ENCODE data around the gene CDH24.
A peak's percentile ranks its signal among the peaks of the same experiment; 100 is the strongest.

CDH24 gene, protein sequence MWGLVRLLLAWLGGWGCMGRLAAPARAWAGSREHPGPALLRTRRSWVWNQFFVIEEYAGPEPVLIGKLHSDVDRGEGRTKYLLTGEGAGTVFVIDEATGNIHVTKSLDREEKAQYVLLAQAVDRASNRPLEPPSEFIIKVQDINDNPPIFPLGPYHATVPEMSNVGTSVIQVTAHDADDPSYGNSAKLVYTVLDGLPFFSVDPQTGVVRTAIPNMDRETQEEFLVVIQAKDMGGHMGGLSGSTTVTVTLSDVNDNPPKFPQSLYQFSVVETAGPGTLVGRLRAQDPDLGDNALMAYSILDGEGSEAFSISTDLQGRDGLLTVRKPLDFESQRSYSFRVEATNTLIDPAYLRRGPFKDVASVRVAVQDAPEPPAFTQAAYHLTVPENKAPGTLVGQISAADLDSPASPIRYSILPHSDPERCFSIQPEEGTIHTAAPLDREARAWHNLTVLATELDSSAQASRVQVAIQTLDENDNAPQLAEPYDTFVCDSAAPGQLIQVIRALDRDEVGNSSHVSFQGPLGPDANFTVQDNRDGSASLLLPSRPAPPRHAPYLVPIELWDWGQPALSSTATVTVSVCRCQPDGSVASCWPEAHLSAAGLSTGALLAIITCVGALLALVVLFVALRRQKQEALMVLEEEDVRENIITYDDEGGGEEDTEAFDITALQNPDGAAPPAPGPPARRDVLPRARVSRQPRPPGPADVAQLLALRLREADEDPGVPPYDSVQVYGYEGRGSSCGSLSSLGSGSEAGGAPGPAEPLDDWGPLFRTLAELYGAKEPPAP

DNA sequence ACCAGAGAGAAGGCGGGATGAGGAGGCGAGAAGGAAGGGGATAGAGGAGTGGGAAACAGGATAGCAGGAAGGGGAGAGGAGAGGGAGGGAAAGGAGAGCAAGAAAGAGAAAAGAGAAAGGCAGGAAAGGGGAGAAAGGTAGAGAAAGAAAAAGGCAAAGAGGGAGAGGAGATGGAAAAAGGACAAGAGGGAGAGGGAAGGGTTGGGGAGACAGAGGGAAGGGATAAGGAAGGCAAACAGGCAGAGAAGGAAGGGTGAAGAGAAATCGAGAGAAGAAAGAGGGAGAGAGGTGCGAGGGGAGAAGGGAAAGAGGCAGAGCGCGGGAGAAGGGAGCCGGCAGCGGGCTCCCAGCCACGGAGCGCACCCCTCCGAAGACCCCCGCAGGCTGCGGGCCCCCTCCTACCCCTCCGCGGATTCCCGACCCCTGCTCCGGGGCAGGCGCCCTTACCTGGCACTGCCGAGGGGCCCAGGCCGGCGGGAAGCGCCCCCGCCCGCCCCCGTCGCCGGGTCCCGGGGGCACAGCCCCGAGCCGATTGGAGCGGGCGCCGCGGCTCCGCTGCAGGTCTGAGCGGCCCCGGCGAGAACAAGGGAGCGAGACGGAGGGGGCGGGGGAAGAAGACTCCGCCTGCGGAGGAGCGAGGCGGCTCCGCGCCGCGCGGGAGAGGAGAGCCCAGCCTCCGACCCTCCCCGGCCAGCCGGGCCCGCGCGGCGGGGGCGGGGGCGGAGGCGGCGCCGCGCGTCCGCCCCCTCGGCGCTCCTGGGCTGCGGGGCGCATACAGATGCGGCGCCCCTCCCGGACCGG is at the start of gene CDH24:
TSS of gene CDH24 (minus strand) at position 565 of the 801 bp plus-strand sequence. CDS start 1,787 bp downstream, outside the sequence.
- no peak for DNase-seq (ENCODE audit: low read depth)

DNA sequence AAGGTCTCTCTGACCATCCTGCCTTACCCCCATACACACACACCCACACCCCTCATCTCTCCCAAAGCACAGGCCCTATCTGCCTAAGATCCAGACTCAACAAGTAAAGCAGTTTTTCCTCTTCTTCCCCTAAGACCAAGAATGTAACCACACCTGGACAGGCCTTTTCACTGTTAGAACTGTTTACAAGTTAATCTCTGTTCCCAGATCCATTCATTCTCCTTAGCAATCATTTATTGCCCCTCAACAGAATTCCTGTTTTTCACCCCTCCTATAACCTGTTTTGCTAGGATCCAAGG is 49.4 kb upstream of the CDH24 start:
- DNase-seq (ENCODE audit: low read depth) = no peak

DNA sequence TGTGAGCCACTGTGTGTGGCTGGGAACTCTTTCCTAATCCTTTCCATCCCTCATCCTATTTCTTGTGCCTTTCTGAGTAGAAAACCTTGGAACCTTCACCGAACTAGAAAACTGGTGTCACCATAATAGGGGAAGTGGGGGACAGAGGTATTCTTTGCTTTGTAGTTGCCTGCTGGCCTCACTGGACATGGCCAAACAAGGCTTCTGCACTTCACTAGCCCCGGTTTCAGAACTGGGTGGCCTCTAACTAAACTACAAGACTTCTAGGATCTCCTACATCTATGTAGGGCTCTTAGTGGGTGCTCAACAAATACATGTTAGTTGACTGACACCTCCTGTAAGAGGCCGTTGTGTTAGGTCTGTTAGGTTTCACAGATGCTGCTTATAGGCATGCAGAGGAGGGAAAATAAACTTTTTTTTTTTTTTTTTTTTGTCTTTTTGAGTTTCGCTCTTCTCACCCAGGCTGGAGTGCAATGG is 48.1 kb upstream of the CDH24 start:
- no peak for DNase-seq (ENCODE audit: low read depth)

DNA sequence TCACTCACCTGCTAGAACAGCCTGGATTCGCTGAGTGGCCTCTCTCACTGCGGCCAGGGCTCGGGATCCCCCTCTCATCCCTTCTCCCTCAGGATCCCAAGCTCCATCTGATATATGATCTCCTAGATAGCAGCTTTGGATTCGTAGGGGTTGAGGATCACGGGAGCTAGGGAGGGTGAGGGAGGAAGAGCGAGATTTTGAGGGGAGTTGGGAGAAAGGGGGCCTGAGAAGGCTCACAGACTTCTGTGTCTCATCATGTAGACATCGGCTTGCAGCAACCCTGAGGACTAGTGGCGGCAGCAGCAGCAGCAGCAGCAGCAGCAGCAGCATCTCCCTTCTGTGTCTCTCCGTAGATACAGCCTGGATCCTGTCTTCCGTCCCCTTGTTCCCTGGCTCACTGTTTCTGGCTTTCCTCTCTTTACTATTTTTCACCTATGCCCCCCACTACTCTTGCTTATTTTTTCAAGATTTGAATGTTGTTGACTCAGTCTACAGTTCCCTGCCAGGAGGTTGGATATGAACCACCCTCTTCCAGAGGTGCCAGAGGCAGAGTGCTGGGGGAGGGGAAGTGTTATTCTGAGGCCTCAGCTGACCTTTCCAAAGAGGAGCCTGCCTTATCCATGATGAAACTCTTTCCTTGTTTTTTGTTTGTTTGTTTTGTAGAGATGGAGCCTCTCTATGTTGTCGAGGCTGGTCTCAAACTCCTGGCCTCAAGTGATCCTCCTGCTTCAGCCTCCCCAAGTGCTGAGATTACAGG is 47.4 kb upstream of the CDH24 start, which contains the start of gene CIROP:
TSS of gene CIROP (minus strand) at position 399 of the 757 bp plus-strand sequence. CDS start at position 330, 69 bp downstream.
- no peak for DNase-seq (ENCODE audit: low read depth)

DNA sequence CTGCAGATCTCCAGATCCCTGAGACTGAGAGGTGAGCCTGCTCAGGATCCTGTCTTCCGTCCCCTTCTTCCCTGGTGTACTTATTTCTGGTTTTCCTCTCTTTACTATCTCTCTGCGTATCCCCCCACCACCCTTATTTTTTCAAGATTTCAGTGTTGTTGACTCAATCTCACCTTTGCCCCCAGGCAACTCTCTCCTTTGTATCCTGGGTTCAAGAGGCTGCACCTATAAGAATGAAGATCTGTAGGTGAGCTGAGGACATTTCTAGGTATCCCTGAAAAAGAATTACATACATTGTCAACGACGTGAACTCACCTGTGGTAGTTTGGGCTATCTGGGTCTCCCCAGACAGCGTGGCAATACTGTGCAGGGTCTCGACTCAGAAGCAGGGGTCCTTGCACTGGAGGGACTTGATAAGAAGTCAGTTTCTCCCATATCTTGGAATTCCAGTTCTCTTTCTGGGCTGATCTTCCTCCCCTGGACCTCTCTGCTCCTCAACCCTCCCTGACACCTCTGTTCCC is 46.8 kb upstream of the CDH24 start:
- no peak for DNase-seq (ENCODE audit: low read depth)

DNA sequence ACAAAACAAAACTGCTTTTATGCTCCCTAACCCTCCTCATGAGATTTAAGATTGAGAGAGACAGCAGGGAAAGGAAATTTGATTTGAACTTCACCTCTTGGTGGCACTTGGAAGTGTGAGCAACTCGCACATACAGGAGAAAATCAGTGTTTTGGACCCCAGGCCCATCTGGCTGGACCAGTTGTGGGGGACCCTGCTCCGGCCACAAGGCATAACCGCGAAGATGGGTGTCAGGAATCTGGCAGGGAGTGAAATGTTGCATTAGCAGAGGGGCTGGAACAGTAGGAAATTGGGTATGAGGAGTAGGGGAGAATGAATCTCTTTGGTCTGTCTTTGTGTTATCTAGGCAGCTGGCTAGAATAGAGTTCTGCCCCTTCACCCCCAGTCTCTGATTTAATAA is 46.3 kb upstream of the CDH24 start:
- DNase-seq (ENCODE audit: low read depth) = no peak

DNA sequence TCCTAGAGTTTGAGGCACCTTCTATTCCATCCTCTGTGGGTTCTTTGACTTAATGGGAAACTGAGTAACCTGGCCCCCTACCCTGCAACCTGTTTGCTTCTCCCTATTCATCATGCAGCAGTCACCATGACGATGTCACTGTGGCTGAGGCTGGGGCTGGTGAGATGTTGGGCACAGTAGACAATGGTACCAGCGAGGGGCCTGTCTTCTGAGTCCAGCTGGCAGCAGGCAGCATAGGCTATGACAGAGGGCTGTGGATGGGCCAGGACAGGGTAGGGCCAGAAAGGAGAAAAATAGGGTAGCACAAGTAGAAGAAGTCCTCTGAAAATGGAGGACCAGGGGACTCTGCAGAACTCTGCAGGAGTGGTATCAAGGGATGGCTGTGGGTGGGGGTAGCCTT is 45.5 kb upstream of the CDH24 start:
- DNase-seq (ENCODE audit: low read depth) = no peak

DNA sequence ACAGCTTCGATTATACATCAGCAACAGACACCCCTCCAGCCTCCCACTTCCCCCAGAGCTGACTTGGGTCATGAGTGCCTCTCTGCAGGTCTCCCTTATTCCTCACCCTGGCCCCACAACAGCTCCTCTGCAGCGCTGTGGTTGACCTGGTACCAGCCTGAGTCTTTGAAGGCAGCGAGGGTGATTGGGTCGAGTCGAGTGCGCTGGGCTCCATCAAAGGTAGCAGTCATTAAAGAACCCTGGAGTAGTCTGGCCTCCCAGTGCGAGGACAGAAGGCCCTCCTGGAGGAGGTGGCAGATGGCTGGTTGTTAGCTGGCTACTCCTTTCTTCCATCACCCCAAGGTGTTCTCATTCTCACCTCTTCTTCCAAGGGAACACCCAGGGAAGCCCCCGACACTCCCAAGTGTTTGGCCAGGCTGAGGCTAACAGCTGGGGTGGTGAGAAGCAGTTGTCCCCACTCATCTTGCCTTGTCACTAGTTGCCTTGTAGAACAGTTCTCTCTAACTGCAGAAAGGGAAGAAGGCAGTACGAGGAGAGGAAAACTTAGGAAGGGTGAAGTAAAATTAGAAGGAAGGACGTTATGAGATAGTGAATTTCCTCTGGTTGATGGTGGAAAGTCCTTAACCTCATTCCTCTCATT is 44.8 kb upstream of the CDH24 start:
- no peak for DNase-seq (ENCODE audit: low read depth)

DNA sequence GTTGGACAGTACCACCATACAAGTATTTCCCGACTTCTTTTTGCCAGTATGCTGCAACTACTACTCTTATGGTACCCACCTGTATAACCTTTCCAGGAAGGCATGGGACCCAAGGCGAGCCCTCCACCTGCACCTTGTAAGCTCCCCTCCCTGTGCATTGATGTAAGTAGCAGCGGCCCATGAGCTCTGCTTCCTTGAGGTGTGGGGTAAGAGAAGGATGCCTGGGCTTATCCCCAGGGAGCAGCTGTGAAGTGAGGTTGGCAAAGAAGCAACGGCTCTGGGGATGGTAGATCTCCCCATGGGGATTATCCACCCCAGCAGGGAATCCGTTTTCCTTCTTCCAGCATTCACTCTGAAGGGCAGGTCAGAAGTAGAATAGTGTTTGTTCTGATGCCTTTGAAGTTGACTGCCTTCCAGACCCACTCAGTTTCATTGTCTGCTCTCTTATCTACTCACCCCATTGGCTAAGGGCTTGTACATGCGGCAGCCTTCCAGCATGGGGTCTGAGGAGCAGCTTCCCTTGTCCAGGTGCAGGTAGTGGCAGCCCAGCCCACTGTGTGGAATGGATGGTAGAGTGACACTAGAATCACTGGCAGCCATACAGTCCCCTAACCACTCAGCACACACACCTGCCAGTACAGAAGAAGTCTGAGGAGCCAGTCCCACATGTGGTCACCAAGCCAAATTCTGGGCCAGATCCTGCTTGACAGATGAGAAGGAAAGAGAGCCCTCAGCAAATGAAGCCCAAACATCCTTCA is 44.1 kb upstream of the CDH24 start:
- DNase-seq (ENCODE audit: low read depth) = no peak

DNA sequence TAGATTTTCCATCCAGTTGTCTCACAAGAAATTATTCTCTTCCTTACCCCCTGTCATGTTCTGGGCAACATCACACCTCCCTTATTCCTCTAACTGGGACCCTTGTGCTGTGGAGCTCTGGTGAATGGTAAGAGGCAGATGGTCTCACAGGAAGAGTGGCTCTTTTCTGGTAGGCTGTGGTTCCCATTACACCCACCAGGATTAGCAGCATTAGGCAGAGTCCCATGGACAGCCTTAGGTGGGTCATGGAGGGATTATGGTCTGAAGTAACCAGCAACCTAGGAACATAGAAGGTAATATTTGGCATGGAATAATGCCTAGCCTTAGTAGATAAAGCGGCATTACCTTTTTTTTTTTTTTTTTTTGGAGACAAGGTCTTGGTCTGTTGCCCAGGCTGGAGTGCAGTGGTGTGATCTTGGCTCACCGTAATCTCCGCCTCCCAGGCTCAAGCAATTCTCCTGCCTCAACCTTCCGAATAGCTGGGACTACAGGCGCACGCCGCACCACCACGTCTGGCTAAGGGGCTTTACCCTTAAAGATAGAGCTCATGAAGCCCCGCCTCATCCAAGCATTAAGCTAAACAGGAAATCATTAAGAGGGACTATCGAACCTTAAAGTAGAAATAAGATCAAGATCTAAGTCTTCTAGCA is 42.0 kb upstream of the CDH24 start:
- DNase-seq (ENCODE audit: low read depth) = no peak

DNA sequence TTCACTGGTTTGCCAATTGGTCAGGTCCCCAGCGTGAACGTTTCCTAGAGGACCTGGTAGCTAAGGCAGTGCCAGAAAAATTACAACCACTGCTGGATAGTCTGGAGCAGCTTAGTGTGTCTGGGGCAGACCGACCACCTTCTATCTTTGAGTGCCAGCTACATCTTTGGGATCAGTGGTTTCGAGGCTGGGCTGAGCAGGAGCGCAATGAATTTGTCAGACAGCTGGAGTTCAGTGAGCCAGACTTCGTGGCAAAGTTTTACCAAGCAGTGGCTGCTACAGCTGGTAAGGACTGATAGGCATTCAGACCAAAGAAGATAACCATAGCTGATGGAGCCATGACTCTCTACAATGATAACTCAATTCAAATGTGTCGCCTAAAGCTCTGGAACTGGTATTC is 40.5 kb upstream of the CDH24 start:
- DNase-seq (ENCODE audit: low read depth) = no peak

DNA sequence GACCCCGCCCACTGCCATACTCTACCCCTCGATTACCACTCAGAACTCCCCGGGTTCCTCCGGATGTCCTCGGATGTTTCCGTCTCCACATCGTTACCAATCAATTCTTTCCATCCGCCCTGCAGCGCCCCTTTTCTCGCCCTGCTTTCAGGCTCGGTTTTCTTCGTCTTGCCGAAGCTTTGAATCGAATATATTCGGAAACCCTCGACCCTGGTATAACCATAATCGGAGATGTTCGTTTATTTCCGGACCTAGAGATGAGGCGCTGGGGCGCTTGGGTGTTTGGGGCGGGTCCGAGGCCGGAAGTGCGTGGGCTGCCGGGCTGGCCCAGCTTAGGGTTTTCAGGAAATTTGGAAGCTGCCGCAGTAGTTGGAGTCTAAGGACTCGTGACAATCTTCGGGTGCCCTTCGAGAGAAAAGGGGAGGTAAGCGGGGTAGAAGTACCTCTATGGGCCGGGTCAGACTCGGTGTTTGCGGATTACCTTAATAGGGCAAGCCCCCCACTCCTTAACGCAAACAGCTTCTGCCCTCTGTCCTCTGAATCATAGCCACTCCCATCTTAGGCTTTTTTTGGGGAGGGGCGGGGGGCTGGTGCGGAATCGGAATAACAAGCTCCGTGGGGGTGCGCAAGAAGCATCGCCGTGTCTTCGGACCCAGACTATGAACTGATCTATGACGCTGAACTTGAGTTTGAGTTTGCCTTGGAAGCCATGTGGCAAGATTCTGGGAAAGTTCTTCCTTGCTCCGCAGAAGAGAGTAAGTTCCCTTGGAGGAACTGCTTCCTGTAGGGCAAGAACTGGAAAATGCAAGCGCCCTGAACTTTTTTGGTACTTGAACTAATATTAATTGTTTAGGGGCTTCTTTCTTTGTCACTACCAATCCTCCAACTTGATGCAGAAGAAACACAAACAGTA is 38.1 kb upstream of the CDH24 start, which contains the start of gene C14orf119:
TSS of gene C14orf119 (plus strand) at position 310 of the 913 bp plus-strand sequence. CDS start 2,154 bp downstream, outside the sequence.
- peak; percentile 93 for DNase-seq (ENCODE audit: low read depth)

DNA sequence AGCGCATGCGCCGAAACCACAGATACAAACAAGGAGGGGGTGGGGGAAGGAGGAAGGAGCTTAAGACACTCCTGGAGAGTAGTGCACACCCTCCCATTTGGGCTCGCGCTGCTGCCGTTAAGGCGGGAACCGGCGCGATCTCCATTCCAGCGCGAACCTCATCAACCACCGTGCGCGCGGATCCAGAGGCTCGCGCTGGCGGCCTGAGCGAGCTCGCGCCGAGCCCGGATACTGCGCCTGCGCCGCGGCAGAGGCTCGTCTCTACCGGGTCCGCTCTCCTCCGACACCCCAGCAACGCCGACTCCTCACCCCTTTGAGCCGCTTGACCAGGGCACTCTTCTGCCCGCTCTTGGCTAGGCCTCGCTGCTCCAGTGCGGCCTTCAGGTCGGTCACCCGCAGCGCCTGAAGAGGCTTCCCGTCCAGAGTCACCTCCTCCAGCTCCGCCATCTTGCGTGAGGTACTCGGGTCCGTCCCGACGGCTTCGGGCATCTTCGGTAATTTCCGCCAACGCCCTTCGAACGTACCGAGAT is 37.4 kb upstream of the CDH24 start, which contains the start of gene ACIN1:
TSS of gene ACIN1 (minus strand) at position 471 of the 530 bp plus-strand sequence. CDS start at position 447, 24 bp downstream.
- DNase-seq (ENCODE audit: low read depth) = peak; percentile 79

DNA sequence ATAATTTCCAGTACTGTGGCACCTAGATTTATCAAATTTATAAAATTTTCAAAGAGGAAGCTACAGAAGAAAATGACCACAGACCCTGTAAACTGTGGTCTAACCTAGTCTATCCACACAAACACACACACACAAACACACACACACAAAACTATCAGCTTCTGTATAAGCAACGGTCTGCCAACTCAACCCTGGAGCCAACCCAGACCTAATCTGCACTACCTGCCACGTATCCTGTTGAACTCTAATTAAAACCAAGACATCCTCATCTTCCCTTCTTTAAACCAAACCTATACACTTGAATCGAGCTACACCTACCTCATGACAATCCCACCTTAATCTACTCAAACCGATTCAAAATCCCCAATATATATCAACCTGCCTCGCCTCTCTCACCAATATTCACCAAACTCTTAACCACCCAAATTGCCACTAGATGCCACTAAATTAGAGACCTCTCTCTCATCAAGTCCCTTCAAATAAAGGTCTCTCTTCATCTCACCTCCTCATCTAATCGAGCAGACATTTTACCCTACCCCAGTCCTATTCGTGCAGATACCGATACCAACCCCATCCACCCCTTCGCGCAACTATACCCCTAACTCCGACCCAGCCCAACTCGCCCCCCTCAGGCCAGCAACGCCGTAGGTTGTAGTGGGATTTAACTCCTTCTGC is 36.8 kb upstream of the CDH24 start:
- no peak for DNase-seq (ENCODE audit: low read depth)

DNA sequence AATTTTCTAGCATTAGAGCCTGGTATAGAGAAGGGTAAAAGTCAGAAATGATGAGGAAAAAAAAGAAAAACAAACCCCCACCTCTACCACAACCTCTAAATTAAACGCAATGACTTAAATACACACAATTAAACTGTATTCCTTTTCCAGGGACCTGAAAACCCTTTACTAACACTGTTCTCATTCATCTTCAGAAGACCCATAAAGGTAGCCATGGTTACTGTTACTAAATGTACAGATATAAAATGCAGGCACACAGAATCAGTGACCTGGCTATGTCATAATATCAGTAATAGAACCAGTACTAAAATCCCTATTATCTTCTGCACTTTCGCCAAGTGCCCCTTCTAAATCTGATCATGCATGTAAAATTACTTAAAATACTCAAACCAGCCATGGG is 36.2 kb upstream of the CDH24 start:
- DNase-seq (ENCODE audit: low read depth) = no peak

DNA sequence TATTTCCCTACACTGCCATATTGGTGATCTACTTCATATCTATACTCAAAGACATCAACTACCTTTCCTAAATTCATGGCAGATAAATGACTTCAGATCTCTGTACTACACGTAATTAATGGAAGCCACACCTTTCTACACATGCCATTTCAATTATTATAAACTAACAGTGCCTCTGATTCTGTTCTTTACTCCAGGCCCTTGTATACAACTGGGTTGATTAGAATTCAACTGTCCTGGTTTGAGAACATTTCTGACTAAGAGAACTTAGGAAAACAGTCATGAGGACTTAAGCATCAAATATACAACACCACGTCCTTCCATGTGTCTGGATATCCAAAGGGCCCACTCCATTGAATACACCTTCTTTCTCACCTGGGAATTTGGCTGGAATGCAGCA is 35.8 kb upstream of the CDH24 start:
- no peak for DNase-seq (ENCODE audit: low read depth)

Measured in CMK (cell line).